Caco-2 (cell line): ENCODE measurements around the gene HINT3. TPM values are rescaled to one million over a fixed set of nuclear protein-coding genes. Genes with fewer than 3 reads are reported as not detected.

Experiments
- BruUV-seq: library from RNA; stranded (reverse); fragments of 400-500 nt; replicated peaks from 2 replicates; lab custom pipeline; 2021; lab: Mats Ljungman, UMichigan
- CTCF ChIA-PET: fragments of 300-600 bp; sonication (Branson Sonifier 250); formaldehyde crosslinking; loops from one replicate; lab custom pipeline; 2022; ENCODE audit warnings: antibody characterized with exemption; lab: Charles Lee
- POLR2A ChIA-PET: fragments of 300-600 bp; sonication (Branson Sonifier 250); formaldehyde crosslinking; loops from one replicate; lab custom pipeline; 2022; ENCODE audit warnings: antibody characterized with exemption; lab: Charles Lee
- DNase-seq, 2 experiments: peaks; one replicate each; pipeline versions ENCODE4 v3.0.0 to v3.0.0-alpha.2; 2020 to 2022
- H3K27me3 ChIP-seq: replicated peaks from 2 replicates; pipeline ENCODE4 v1.6.0; 2011; ENCODE audit warnings: low read length; ENCODE audit not compliant: control insufficient read depth, insufficient read depth
- H3K36me3 ChIP-seq: 2 replicates; pipeline ENCODE4 v1.5.1; 2011; ENCODE audit warnings: low read length; ENCODE audit not compliant: control insufficient read depth, insufficient read depth
- H3K4me1 ChIP-seq: fragments of 250-450 bp; sonication (Bioruptor Pico); 2 replicates; pipeline ENCODE4 v1.5.1; 2020; ENCODE audit warnings: mild to moderate bottlenecking
- H3K4me3 ChIP-seq: 2 replicates; pipeline ENCODE4 v1.5.1; 2011; ENCODE audit warnings: low read depth, mild to moderate bottlenecking, control low read depth, low read length
- H3K9me3 ChIP-seq: fragments of 250-450 bp; sonication (Bioruptor Pico); 2 replicates; pipeline ENCODE4 v1.5.1; 2020; ENCODE audit warnings: mild to moderate bottlenecking, moderate library complexity
- H3K27ac Mint-ChIP-seq: one replicate; pipeline ENCODE4 v1.8.0; 2022; ENCODE audit warnings: mixed read lengths; ENCODE audit not compliant: unreplicated experiment
- H3K27me3 Mint-ChIP-seq: one replicate; pipeline ENCODE4 v1.8.0; 2022; ENCODE audit warnings: mixed read lengths; ENCODE audit not compliant: insufficient read depth, unreplicated experiment
- H3K36me3 Mint-ChIP-seq: one replicate; pipeline ENCODE4 v1.8.0; 2022; ENCODE audit warnings: mild to moderate bottlenecking, mixed read lengths; ENCODE audit not compliant: insufficient read depth, unreplicated experiment
- H3K4me1 Mint-ChIP-seq: one replicate; pipeline ENCODE4 v1.8.0; 2022; ENCODE audit warnings: low read depth, mixed read lengths; ENCODE audit not compliant: unreplicated experiment
- H3K4me3 Mint-ChIP-seq: one replicate; pipeline ENCODE4 v1.8.0; 2022; ENCODE audit warnings: mild to moderate bottlenecking, moderate library complexity, mixed read lengths; ENCODE audit not compliant: unreplicated experiment
- H3K9me3 Mint-ChIP-seq: one replicate; pipeline ENCODE4 v1.8.0; 2022; ENCODE audit warnings: mixed read lengths; ENCODE audit not compliant: unreplicated experiment
- intact Hi-C: fragments of 100-400 bp; cut with micrococcal nuclease; formaldehyde crosslinking; loops from one replicate; pipeline ENCODE4 v1.10.0; 2022; ENCODE audit not compliant: unreplicated experiment
- total RNA-seq: library from RNA; stranded (reverse); gene quantifications from 2 replicates; pipeline ENCODE4 v1.2.3, GENCODE V29; 2022
- TF ChIP-seq, protein P1 (sequence below), 2 experiments: fragments of 200-600 bp in 1 of 2; IDR thresholded peaks; 1 replicate in 1 of 2; 2 replicates in 1 of 2; pipeline versions ENCODE4 v1.5.1 to v1.8.0; 2011 to 2022; ENCODE audit warnings: antibody characterized with exemption in 1 of 2, control low read depth in 1 of 2, inconsistent platforms in 1 of 2, low read depth in 1 of 2, low read length in 1 of 2, mild to moderate bottlenecking in 1 of 2, moderate library complexity in 1 of 2; ENCODE audit not compliant: insufficient read depth in 1 of 2, severe bottlenecking in 1 of 2, unreplicated experiment in 1 of 2

The HINT3 gene
- total RNA-seq, 1 experiment from 2014 or later, result 24.6 TPM

DNA sequence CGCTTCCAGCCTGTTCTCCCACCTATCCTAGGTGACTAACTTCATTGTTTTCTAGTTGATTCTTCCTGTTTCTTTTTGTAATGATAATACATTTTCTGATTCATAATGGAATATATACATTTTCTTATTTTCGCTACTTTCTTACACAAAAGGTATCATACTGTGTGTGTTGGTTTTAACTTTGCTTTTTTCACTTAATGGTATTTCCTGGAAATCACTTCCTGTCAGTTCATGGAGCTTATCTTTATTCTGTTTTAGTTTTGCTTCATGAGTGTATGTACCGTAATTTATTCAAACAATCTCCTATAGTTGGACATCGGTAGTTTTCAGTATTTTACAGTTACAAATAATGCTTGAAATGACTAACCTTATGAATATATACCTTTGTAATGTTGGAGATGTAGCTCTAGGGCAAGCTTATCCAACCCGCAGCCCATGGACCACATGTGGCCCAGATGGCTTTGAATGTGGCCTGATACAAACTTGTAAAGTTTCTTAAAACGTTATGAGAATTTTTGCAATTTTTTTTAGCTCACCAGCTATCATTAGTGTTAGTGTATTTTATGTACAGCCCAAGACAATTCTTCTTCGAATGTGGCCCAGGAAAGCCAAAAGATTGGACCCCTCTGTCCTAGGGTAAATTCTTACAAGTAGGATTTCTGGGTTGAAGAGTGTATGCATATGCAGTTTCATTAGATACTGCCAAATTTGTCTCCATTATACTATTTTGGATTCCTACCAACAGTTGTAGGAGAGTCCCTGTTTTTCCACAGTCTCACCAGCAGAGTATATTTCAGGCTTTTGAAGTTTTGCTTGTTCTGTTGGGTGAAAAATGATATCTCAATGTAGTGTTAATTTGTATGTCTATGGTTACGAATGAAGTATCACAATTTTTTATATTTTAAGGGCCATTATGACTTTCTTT, 46.4 kb downstream of the HINT3 start:
- Histone ChIP-seq H3K9me3 (no peaks in the 10 kb centered on the region), H3K4me1 (no peaks in the 10 kb centered on the region), H3K36me3 (no peaks in the 10 kb centered on the region), H3K27me3 (no peaks in the 10 kb centered on the region), H3K4me3 (no peak overlapping the region)
- CTCF ChIA-PET, result interaction anchor here (0.8 kb wide), 1 partner anchor 8 kb away, joined by 3 read pairs; no protein-coding TSS in a partner anchor
- TF ChIP-seq, protein P1, sequence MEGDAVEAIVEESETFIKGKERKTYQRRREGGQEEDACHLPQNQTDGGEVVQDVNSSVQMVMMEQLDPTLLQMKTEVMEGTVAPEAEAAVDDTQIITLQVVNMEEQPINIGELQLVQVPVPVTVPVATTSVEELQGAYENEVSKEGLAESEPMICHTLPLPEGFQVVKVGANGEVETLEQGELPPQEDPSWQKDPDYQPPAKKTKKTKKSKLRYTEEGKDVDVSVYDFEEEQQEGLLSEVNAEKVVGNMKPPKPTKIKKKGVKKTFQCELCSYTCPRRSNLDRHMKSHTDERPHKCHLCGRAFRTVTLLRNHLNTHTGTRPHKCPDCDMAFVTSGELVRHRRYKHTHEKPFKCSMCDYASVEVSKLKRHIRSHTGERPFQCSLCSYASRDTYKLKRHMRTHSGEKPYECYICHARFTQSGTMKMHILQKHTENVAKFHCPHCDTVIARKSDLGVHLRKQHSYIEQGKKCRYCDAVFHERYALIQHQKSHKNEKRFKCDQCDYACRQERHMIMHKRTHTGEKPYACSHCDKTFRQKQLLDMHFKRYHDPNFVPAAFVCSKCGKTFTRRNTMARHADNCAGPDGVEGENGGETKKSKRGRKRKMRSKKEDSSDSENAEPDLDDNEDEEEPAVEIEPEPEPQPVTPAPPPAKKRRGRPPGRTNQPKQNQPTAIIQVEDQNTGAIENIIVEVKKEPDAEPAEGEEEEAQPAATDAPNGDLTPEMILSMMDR (IDR thresholded peaks at IDR 0.05; ENCODE audit: insufficient read depth in 1 of 2, low read depth in 1 of 2, low read length in 1 of 2, severe bottlenecking in 1 of 2, unreplicated experiment in 1 of 2), result no peak
- H3K36me3 Mint-ChIP-seq, result peaks cover 61% of the 10 kb centered on the region
- intact Hi-C loops, result no loop called here
- POLR2A ChIA-PET, result no interaction called here
- no peak overlapping the region for H3K4me3 Mint-ChIP-seq
- H3K9me3 Mint-ChIP-seq, result no peaks in the 10 kb centered on the region
- H3K27me3 Mint-ChIP-seq, result no peaks in the 10 kb centered on the region
- no peak for DNase-seq
- H3K4me1 Mint-ChIP-seq, result peaks cover 7% of the 10 kb centered on the region
- no peak overlapping the region for H3K27ac Mint-ChIP-seq
- BruUV-seq, result no TSS peak

DNA sequence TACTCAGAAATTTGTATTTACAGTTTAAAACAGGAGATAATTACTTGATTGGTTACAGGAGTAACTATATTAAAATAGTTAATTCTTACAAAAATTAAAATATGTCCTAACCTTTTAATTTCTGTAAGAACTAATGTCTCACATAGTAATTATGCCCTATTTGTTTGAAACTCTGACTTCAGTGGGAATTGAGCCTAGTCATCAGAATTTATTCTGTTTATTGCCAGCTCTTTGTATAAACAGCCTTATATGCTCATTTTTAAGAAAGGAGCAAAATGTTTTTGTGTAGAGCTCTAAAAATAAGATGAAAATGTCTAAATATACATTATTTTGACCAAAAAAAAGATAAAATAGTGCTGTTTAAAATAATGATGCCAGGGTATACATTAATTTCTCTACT, 51.2 kb downstream of the HINT3 start:
- no peaks in the 10 kb centered on the region for H3K4me1 ChIP-seq
- H3K4me1 Mint-ChIP-seq, result no peaks in the 10 kb centered on the region
- H3K27me3 Mint-ChIP-seq, result no peaks in the 10 kb centered on the region
- no peak overlapping the region for H3K27ac Mint-ChIP-seq
- no peaks in the 10 kb centered on the region for H3K27me3 ChIP-seq
- no peaks in the 10 kb centered on the region for H3K9me3 Mint-ChIP-seq
- no peak for DNase-seq
- ChIA-PET POLR2A (interaction anchor here (0.6 kb wide), 1 partner anchor 992 kb away, joined by 3 read pairs; no protein-coding TSS in a partner anchor), CTCF (no interaction called here)
- no peaks in the 10 kb centered on the region; the same call in 1 of the 2 replicates for H3K36me3 ChIP-seq
- no TSS peak for BruUV-seq
- peaks cover 37% of the 10 kb centered on the region for H3K36me3 Mint-ChIP-seq
- TF ChIP-seq, protein P1 (IDR thresholded peaks at IDR 0.05; ENCODE audit: insufficient read depth in 1 of 2, low read depth in 1 of 2, low read length in 1 of 2, severe bottlenecking in 1 of 2, unreplicated experiment in 1 of 2), result no peak
- intact Hi-C loops, result no loop called here
- no peaks in the 10 kb centered on the region for H3K9me3 ChIP-seq
- no peak overlapping the region for H3K4me3 ChIP-seq
- no peak overlapping the region for H3K4me3 Mint-ChIP-seq

DNA sequence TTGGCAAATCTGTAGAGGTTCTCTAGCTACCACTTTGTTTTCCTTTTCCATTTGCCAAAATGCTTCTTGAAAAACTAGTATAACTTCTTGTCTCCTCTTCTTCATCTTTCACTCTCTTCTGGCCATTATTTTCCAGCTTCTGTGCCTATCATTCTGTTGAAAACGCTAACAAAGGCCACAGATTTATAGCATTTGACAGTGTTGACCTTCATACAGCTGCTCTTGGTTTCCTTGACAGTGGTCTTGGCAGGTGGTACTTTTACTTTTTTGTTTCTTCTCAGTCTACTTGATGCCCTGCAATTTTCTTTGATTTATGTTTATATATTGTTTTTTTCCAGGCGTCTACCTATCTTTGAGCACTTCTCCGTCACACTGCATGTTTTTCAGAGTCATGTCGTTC, 53.5 kb downstream of the HINT3 start:
- ChIA-PET POLR2A (no interaction called here), CTCF (no interaction called here)
- no peaks in the 10 kb centered on the region; the same call in 1 of the 2 replicates for H3K36me3 ChIP-seq

More for the DNA sequence above, 53.5 kb downstream of the HINT3 start:
- intact Hi-C loops, result no loop called here
- no peaks in the 10 kb centered on the region for H3K4me1 Mint-ChIP-seq
- no peaks in the 10 kb centered on the region for H3K4me1 ChIP-seq
- no peak overlapping the region for H3K4me3 Mint-ChIP-seq
- no peaks in the 10 kb centered on the region for H3K9me3 ChIP-seq
- H3K27me3 ChIP-seq, result no peaks in the 10 kb centered on the region
- H3K4me3 ChIP-seq, result no peak overlapping the region
- H3K36me3 Mint-ChIP-seq, result peaks cover 30% of the 10 kb centered on the region
- H3K9me3 Mint-ChIP-seq, result no peaks in the 10 kb centered on the region
- no peaks in the 10 kb centered on the region for H3K27me3 Mint-ChIP-seq
- DNase-seq, result no peak
- H3K27ac Mint-ChIP-seq, result no peak overlapping the region
- BruUV-seq, result no TSS peak
- TF ChIP-seq, protein P1 (IDR thresholded peaks at IDR 0.05; ENCODE audit: insufficient read depth in 1 of 2, low read depth in 1 of 2, low read length in 1 of 2, severe bottlenecking in 1 of 2, unreplicated experiment in 1 of 2), result no peak
